GM21447 (cell line): ENCODE data around the gene SH2D3C.
"Not testable (repeated sequence)": the region's sequence is repeated elsewhere in the genome, so short reads cannot be mapped to it uniquely, and the experiment has no call there.

ENCODE experiments used
- ATAC-seq: cut with Tn5 transposase; IDR thresholded peaks from one replicate; pipeline ENCODE4 v1.9.1; 2021; ENCODE audit not compliant: unreplicated experiment

SH2D3C gene

GRCh38 chr9:127769101-127769500 is 9.4 kb downstream of the SH2D3C start:
- no peak for ATAC-seq

- no peak for ATAC-seq
Measured at GRCh38 chr9:127768698-127769097, 9.8 kb downstream of the SH2D3C start.

- no peak for ATAC-seq
Measured at GRCh38 chr9:127767909-127768331, 10.5 kb downstream of the SH2D3C start.

GRCh38 chr9:127767410-127767809 is 11.1 kb downstream of the SH2D3C start:
- ATAC-seq: no peak

- no peak for ATAC-seq
Measured at GRCh38 chr9:127765418-127765817, 13.0 kb downstream of the SH2D3C start.

- no peak for ATAC-seq
Measured at GRCh38 chr9:127763918-127764384, 14.5 kb downstream of the SH2D3C start.

GRCh38 chr9:127762111-127762676 is 16.3 kb downstream of the SH2D3C start:
- no peak for ATAC-seq

GRCh38 chr9:127761491-127761956 is 16.9 kb downstream of the SH2D3C start:
- ATAC-seq: no peak

- ATAC-seq: no peak
Measured at GRCh38 chr9:127761061-127761460, 17.4 kb downstream of the SH2D3C start.

- ATAC-seq: no peak
Measured at GRCh38 chr9:127758843-127759242, 19.6 kb downstream of the SH2D3C start.

GRCh38 chr9:127756776-127757175 is 21.7 kb downstream of the SH2D3C start:
- ATAC-seq: not testable (repeated sequence)

GRCh38 chr9:127756233-127756632 is 22.2 kb downstream of the SH2D3C start:
- ATAC-seq: no peak

GRCh38 chr9:127755061-127756060 is 23.1 kb downstream of the SH2D3C start:
- ATAC-seq: no peak

GRCh38 chr9:127754099-127755060 is 24.1 kb downstream of the SH2D3C start:
- ATAC-seq: no peak

- no peak for ATAC-seq
Measured at GRCh38 chr9:127753622-127754021, 24.8 kb downstream of the SH2D3C start.

GRCh38 chr9:127753148-127753547 is 25.3 kb downstream of the SH2D3C start:
- no peak for ATAC-seq

- ATAC-seq: no peak
Measured at GRCh38 chr9:127751269-127752054, 27.0 kb downstream of the SH2D3C start.

- no peak for ATAC-seq
Measured at GRCh38 chr9:127749090-127749787, 29.2 kb downstream of the SH2D3C start.

GRCh38 chr9:127746959-127747569 is 31.4 kb downstream of the SH2D3C start:
- ATAC-seq: no peak
